Central memory CD4-positive, alpha-beta T cell (primary cell): ENCODE data around the gene TCAIM.

Source experiments
- DNase-seq: peaks from one replicate; pipeline ENCODE4 v3.0.0; 2022

Gene TCAIM

DNA sequence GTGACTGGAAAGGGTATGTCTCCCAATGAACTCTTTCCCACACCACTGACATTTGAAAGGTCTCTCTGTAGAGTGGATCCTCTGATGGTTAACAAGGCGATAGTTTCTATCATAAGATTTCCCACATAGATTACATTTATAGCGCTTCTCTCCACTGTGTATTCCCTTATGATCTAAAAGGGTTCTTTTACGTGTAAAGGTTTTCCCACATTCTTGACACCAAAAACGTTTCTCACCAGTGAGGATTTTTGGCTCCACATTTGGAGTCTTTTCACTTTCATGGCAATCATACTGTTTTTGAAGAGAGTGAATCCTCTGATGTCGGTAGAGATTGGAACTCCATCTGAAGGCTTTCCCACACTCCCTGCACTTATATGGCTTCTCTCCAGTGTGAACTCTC is 108.4 kb downstream of the TCAIM start:
- DNase-seq, result no peak

DNA sequence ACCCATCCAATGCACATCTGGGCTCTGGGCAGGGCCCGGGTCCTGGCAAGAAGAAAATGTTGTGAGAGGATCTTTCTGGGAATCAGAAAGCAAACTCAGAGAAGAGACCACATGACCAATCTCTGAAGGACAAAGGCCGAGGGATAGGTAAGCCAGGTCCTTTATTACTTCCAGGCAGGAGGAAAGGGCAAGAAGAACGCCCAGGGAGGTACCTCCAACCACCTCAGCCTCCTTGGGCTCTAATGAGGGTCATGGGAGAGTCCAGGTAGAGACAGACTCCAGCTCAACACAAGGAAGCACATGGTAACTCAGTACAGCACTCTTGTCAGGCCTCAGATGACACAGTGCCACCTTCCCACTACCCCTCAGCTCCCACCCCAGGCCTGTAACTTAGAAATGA is 112.9 kb downstream of the TCAIM start:
- no peak for DNase-seq

DNA sequence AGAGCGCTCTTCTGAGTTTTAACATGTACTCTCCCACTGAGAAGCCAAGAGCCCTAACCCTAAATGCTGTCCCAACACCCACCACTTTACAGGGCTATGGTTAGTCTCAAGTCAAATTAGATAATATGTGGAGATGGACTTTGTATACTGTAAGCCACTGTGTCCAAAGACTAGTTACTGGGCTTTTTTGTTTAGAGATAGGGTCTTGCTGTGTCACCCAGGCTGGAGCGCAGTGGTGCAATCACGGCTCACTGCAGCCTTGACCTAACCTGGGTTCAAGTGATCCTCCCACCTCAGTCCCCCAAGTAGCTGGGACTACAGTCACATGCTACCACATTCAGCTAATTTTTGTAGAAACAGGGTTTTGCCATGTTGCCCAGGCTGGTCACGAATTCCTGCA is 115.7 kb downstream of the TCAIM start:
- no peak for DNase-seq

DNA sequence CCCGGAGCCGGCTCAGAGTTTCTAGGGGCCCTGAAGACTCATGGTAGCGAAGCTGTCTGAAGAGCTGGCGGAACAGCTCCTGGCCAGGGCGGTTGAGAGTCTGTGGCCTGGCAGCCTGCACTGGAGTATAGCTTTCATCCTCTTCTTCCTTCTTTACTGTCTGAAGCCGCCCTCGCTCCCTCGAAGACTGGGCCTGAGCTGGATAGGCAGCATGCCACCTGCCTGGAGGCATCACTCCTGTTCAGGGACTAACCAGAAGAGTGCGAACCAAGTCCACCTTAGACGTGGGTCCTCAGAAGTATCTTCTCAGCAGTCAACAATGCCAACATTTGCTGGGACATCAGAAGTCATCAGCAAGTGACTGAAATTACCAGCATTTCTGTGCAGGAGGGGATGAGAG is 116.8 kb downstream of the TCAIM start:
- no peak for DNase-seq
